ENCODE results near the gene PCDHB14.
"Not testable (repeated sequence)": the region's sequence is repeated elsewhere in the genome, so short reads cannot be mapped to it uniquely, and the experiment has no call there.

DNA sequence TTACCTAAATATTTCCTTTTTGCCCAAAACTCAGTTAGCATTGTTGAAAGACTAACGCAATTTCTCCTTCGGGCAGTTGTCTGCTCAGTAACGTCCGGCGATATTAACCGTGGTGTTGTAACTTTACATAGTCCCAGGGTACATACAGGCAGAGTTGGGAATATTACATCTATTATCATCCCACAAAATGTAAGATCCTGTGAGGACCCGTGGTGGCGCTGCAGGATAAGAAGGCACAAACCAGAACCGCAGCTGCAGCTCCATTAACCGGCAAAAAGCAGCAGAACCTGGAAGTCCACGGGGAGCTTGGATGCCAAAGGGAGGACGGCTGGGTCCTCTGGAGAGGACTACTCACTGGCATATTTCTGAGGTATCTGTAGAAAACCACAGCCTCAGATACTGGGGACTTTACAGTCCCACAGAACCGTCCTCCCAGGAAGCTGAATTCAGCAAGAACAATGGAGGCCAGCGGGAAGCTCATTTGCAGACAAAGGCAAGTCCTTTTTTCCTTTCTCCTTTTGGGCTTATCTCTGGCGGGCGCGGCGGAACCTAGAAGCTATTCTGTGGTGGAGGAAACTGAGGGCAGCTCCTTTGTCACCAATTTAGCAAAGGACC lies 45.5 kb upstream of the PCDHB14 start, which contains the start of gene PCDHB8:
- not testable (repeated sequence) for TF ChIP-seq POLR2A (IDR thresholded peaks at IDR 0.05; ENCODE audit: extremely low read depth, insufficient read length); CTCF (IDR thresholded peaks at IDR 0.05; ENCODE audit: low read depth, low read length)
- TF ChIP-seq, protein P1, sequence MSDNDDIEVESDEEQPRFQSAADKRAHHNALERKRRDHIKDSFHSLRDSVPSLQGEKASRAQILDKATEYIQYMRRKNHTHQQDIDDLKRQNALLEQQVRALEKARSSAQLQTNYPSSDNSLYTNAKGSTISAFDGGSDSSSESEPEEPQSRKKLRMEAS (IDR thresholded peaks at IDR 0.05; ENCODE audit: low read depth, low read length), result not testable (repeated sequence)

Data from NB4 (cell line).